Vagina (tissue), 2 donors: Measurements from ENCODE around the gene RNF141.

ENCODE experiments used
- CTCF ChIP-seq, 3 experiments: fragments of 450-650 bp in 2 of 3; fragments of 200-600 bp in 1 of 3; sonication (generic) in 1 of 3; IDR thresholded peaks; one replicate each; pipeline ENCODE4 v1.5.1; 2017 to 2019; ENCODE audit warnings: antibody characterized with exemption in 3 of 3, mild to moderate bottlenecking in 2 of 3, moderate library complexity in 2 of 3
- POLR2A ChIP-seq, 2 donors: fragments of 450-650 bp; IDR thresholded peaks; one replicate each; pipeline ENCODE4 v1.6.1; 2017; ENCODE audit warnings: antibody characterized with exemption in 2 of 2, mild to moderate bottlenecking in 2 of 2, moderate library complexity in 2 of 2
- POLR2AphosphoS5 ChIP-seq, 2 donors: sonication (generic); formaldehyde crosslinking; IDR thresholded peaks; one replicate each; pipeline ENCODE4 v1.9.0; 2017; ENCODE audit warnings: antibody characterized with exemption in 2 of 2, mild to moderate bottlenecking in 2 of 2, low read depth in 1 of 2; ENCODE audit not compliant: insufficient read depth in 1 of 2

GRCh38 chr11:10588904-10589303 is 47.9 kb upstream of the RNF141 start:
- no peak for TF ChIP-seq CTCF (IDR thresholded peaks at IDR 0.05)
- TF ChIP-seq POLR2A (IDR thresholded peaks at IDR 0.05) = no peak
- TF ChIP-seq POLR2AphosphoS5 (IDR thresholded peaks at IDR 0.05; ENCODE audit: insufficient read depth in 1 of 2, low read depth in 1 of 2) = peak in 1 of 2 donors; percentile 23
